Ecto neural progenitor cell (in vitro differentiated cells): ENCODE data around the gene HPCAL1.
A peak's percentile ranks its signal among the peaks of the same experiment; 100 is the strongest.

ENCODE experiments used
- DNase-seq: peaks from one replicate; pipeline ENCODE4 v3.0.0-alpha.2; 2018; ENCODE audit warnings: low spot score

HPCAL1 gene

GRCh38 chr2:10370895-10371294 is 68.2 kb downstream of the HPCAL1 start:
- DNase-seq, result no peak

GRCh38 chr2:10371441-10372196 is 68.9 kb downstream of the HPCAL1 start:
- DNase-seq, result no peak

GRCh38 chr2:10372203-10372861 is 69.6 kb downstream of the HPCAL1 start:
- DNase-seq, result no peak

GRCh38 chr2:10372862-10373240 is 70.1 kb downstream of the HPCAL1 start:
- DNase-seq, result no peak

- no peak for DNase-seq
Measured at GRCh38 chr2:10373931-10374330, 71.2 kb downstream of the HPCAL1 start.

GRCh38 chr2:10374362-10374943 is 71.7 kb downstream of the HPCAL1 start:
- DNase-seq, result no peak

GRCh38 chr2:10375570-10376281 is 73.0 kb downstream of the HPCAL1 start:
- no peak for DNase-seq

GRCh38 chr2:10377052-10377746 is 74.5 kb downstream of the HPCAL1 start:
- no peak for DNase-seq

GRCh38 chr2:10377747-10378085 is 75.0 kb downstream of the HPCAL1 start:
- DNase-seq, result no peak

- no peak for DNase-seq
Measured at GRCh38 chr2:10378189-10378588, 75.5 kb downstream of the HPCAL1 start.

- no peak for DNase-seq
Measured at GRCh38 chr2:10380048-10380926, 77.6 kb downstream of the HPCAL1 start.

- no peak for DNase-seq
Measured at GRCh38 chr2:10381997-10382353, 79.3 kb downstream of the HPCAL1 start.

GRCh38 chr2:10382354-10383061 is 79.8 kb downstream of the HPCAL1 start:
- DNase-seq, result no peak

- no peak for DNase-seq
Measured at GRCh38 chr2:10383960-10384734, 81.4 kb downstream of the HPCAL1 start.

GRCh38 chr2:10385501-10385900 is 82.8 kb downstream of the HPCAL1 start:
- peak; percentile 73 for DNase-seq

GRCh38 chr2:10385933-10386773 is 83.4 kb downstream of the HPCAL1 start:
- no peak for DNase-seq

- DNase-seq, result no peak
Measured at GRCh38 chr2:10387033-10387432, 84.3 kb downstream of the HPCAL1 start.

- no peak for DNase-seq
Measured at GRCh38 chr2:10388954-10389560, 86.4 kb downstream of the HPCAL1 start.
